Activated CD8-positive, alpha-beta T cell treated with anti-CD3 and anti-CD28 coated beads, Interleukin-2, amount 10 ng/mL, durations not matched to agents 7 days and 5 days (primary cell): Measurements from ENCODE around the gene MAGOH. TPM values are rescaled to one million over a fixed set of nuclear protein-coding genes. Genes with fewer than 3 reads are reported as not detected.

ENCODE experiments used
- ATAC-seq: fragments of 150-1000 bp; cut with Tn5 transposase; one replicate; pipeline ENCODE4 v1.10.0; 2021; ENCODE audit warnings: moderate library complexity
- CTCF ChIA-PET: fragments of 350-600 bp; sonication (Branson Sonifier 250); formaldehyde crosslinking; loops from one replicate; lab custom pipeline; 2021; ENCODE audit warnings: antibody characterized with exemption; lab: Charles Lee
- POLR2A ChIA-PET: fragments of 350-600 bp; sonication (Branson Sonifier 250); formaldehyde crosslinking; loops from one replicate; lab custom pipeline; 2021; ENCODE audit warnings: antibody characterized with exemption; lab: Charles Lee
- DNase-seq: peaks from one replicate; pipeline ENCODE4 v3.0.0-alpha.2; 2020
- H3K27ac Mint-ChIP-seq: one replicate; pipeline ENCODE4 v1.8.0; 2021; ENCODE audit warnings: mild to moderate bottlenecking, mixed read lengths
- H3K27me3 Mint-ChIP-seq: one replicate; pipeline ENCODE4 v1.8.0; 2021; ENCODE audit warnings: low read depth, mixed read lengths
- H3K36me3 Mint-ChIP-seq: one replicate; pipeline ENCODE4 v1.8.0; 2021; ENCODE audit warnings: low read depth, mixed read lengths
- H3K4me1 Mint-ChIP-seq: one replicate; pipeline ENCODE4 v1.8.0; 2021; ENCODE audit warnings: low read depth, mixed read lengths
- H3K4me3 Mint-ChIP-seq: one replicate; pipeline ENCODE4 v1.8.0; 2021; ENCODE audit warnings: mild to moderate bottlenecking, mixed read lengths
- H3K9me3 Mint-ChIP-seq: one replicate; pipeline ENCODE4 v1.8.0; 2022; ENCODE audit warnings: mixed read lengths; ENCODE audit not compliant: insufficient read depth
- total RNA-seq, 2 experiments: library from RNA; stranded (reverse); gene quantifications; one replicate each; pipeline ENCODE4 v1.2.3, GENCODE V29; 2021

The MAGOH gene
- total RNA-seq, 2 experiments from 2014 or later: 83.1 to 85.2 TPM

DNA sequence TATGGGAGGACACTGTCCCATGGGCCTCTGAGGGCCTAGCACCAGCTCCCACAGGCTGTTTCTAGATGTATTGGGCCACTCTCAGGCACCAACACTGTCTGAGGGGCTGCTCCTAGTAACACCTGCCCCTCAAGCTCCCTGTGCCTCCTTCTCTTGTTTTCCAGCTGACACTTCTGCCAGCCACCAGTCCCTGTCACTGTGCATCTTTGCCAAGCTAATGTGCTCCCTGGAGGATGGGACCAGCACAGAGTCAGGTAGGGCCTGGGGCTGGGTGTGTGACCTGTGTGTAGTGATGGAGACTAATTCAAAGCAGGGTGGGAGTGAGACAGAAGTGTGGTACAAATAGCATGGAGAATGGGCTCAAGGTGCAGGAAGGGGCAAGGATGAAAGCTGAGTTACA, 29.4 kb upstream of the MAGOH start:
- ATAC-seq (no peak), DNase-seq (no peak)
- Mint-ChIP-seq H3K4me3 (no peak overlapping the region), H3K27ac (no peak overlapping the region), H3K9me3 (no peaks in the 10 kb centered on the region), H3K4me1 (no peaks in the 10 kb centered on the region), H3K27me3 (no peaks in the 10 kb centered on the region), H3K36me3 (peaks cover 58% of the 10 kb centered on the region)
- POLR2A ChIA-PET: no interaction called here
- CTCF ChIA-PET: interaction anchor here (3.4 kb wide), 1 partner anchor 11 kb away, joined by 14 read pairs; no protein-coding TSS in a partner anchor

DNA sequence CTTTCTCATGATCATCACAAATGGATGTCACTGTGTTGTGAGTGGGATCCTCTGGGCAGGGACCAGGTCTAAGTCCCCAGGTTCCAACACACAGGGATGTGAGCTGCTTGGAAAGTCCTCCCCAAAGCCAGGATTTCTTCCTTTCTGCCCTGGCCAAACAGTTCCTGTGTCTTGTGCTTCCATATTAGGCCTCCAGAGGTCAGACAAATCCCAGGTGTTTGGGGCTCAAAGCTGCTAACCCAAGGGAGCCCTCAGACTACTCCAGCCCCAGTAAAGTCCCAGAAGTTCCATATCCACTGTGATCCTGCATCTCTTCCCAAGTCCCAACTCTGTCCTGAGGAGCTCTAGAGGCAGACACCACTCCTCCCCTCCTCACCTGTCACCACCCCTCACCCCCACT, 27.7 kb upstream of the MAGOH start:
- ChIA-PET POLR2A (no interaction called here), CTCF (interaction anchor here (0.7 to 1.0 kb wide), 3 partner anchors 13 to 191 kb away, joined by 3 read pairs; no protein-coding TSS in a partner anchor)
- DNase-seq (no peak), ATAC-seq (no peak)
- H3K4me1 Mint-ChIP-seq: no peaks in the 10 kb centered on the region
- H3K36me3 Mint-ChIP-seq: peaks cover 57% of the 10 kb centered on the region
- H3K27me3 Mint-ChIP-seq: no peaks in the 10 kb centered on the region
- no peaks in the 10 kb centered on the region for H3K9me3 Mint-ChIP-seq
- no peak overlapping the region for H3K4me3 Mint-ChIP-seq
- H3K27ac Mint-ChIP-seq: no peak overlapping the region

GRCh38 chr1:53265581-53265980, 27.3 kb upstream of the MAGOH start:
- ChIA-PET POLR2A (no interaction called here), CTCF (interaction anchor here (1.0 to 1.1 kb wide), 3 partner anchors 13 to 127 kb away, joined by 3 read pairs; no protein-coding TSS in a partner anchor)
- no peak overlapping the region for H3K27ac Mint-ChIP-seq
- no peak overlapping the region for H3K4me3 Mint-ChIP-seq
- no peaks in the 10 kb centered on the region for H3K9me3 Mint-ChIP-seq
- H3K36me3 Mint-ChIP-seq: peaks cover 58% of the 10 kb centered on the region
- H3K4me1 Mint-ChIP-seq: no peaks in the 10 kb centered on the region
- ATAC-seq (no peak), DNase-seq (no peak)
- no peaks in the 10 kb centered on the region for H3K27me3 Mint-ChIP-seq

GRCh38 chr1:53264048-53264447, 25.7 kb upstream of the MAGOH start:
- ATAC-seq: no peak
- H3K27me3 Mint-ChIP-seq: no peaks in the 10 kb centered on the region
- CTCF ChIA-PET: interaction anchor here (1.5 kb wide), 1 partner anchor 129 kb away, joined by 4 read pairs; no protein-coding TSS in a partner anchor

DNA sequence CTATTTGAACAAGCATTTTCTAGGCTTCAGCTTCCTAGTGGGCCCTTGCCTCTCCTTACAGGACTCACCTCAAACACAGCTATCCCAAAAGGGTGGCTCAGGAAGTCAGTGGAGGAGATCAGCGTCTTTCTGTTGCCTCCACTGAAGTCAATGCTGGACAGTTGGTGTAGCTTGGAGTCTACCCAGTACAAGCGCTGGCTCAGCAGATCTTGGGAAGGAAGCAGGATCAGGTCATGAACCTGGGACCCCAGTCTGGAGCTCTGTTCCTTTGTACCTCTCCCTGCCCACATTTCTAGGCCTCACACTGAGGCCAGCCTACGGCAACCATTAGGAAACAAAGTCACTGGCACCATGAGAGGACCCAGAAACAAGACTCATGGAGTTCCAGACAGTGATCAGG, 23.7 kb upstream of the MAGOH start:
- Mint-ChIP-seq H3K27ac (no peak overlapping the region), H3K27me3 (no peaks in the 10 kb centered on the region), H3K36me3 (peaks cover 72% of the 10 kb centered on the region), H3K9me3 (no peaks in the 10 kb centered on the region), H3K4me3 (no peak overlapping the region), H3K4me1 (no peaks in the 10 kb centered on the region)
- no peak for DNase-seq
- ChIA-PET CTCF (no interaction called here), POLR2A (no interaction called here)
- no peak for ATAC-seq

More at GRCh38 chr1:53264048-53264447, 25.7 kb upstream of the MAGOH start:
- no peaks in the 10 kb centered on the region for H3K4me1 Mint-ChIP-seq
- no peak overlapping the region for H3K4me3 Mint-ChIP-seq
- POLR2A ChIA-PET: no interaction called here
- no peak overlapping the region for H3K27ac Mint-ChIP-seq
- no peak for DNase-seq
- no peaks in the 10 kb centered on the region for H3K9me3 Mint-ChIP-seq
- peaks cover 68% of the 10 kb centered on the region for H3K36me3 Mint-ChIP-seq

GRCh38 chr1:53260631-53261247, 22.4 kb upstream of the MAGOH start:
- Mint-ChIP-seq H3K36me3 (peaks cover 73% of the 10 kb centered on the region), H3K4me1 (no peaks in the 10 kb centered on the region), H3K27ac (peak overlapping the region; percentile 35), H3K9me3 (no peaks in the 10 kb centered on the region), H3K27me3 (no peaks in the 10 kb centered on the region), H3K4me3 (no peak overlapping the region)
- ChIA-PET POLR2A (no interaction called here), CTCF (no interaction called here)
- ATAC-seq (no peak), DNase-seq (no peak)

DNA sequence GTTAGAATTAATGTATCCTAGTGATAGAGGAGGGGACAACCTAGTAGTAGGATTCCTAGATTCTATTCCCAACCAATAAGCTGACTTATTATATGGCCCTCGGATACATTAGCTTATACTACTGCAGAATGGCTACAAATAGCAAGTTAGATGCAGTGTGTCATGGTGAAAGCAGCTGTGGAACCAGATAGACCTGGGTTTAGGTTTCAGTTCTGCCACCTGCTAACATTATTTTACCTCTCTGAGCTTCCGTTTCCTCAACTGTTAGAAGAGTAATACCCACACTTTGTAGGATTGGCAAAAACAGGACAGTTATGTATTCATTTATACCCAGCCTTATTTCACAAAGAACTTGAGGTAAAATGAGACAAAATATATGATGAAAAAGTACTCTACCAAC, 21.6 kb upstream of the MAGOH start:
- Mint-ChIP-seq H3K27me3 (no peaks in the 10 kb centered on the region), H3K9me3 (no peaks in the 10 kb centered on the region), H3K4me1 (no peaks in the 10 kb centered on the region), H3K27ac (no peak overlapping the region), H3K36me3 (peaks cover 68% of the 10 kb centered on the region), H3K4me3 (no peak overlapping the region)
- DNase-seq (no peak), ATAC-seq (no peak)
- CTCF ChIA-PET: interaction anchor here (1.0 kb wide), 1 partner anchor 19 kb away, joined by 3 read pairs; no protein-coding TSS in a partner anchor
- POLR2A ChIA-PET: no interaction called here

GRCh38 chr1:53258216-53258615, 19.9 kb upstream of the MAGOH start:
- no peak for ATAC-seq
- H3K27ac Mint-ChIP-seq: no peak overlapping the region
- H3K4me1 Mint-ChIP-seq: no peaks in the 10 kb centered on the region
- CTCF ChIA-PET: interaction anchor here (1.1 kb wide), 1 partner anchor 14 kb away, joined by 3 read pairs; no protein-coding TSS in a partner anchor
- no peaks in the 10 kb centered on the region for H3K9me3 Mint-ChIP-seq
- no peak overlapping the region for H3K4me3 Mint-ChIP-seq
- POLR2A ChIA-PET: no interaction called here
- peaks cover 67% of the 10 kb centered on the region for H3K36me3 Mint-ChIP-seq
- no peak for DNase-seq
- no peaks in the 10 kb centered on the region for H3K27me3 Mint-ChIP-seq

GRCh38 chr1:53257454-53258081, 19.2 kb upstream of the MAGOH start:
- ATAC-seq: no peak
- ChIA-PET CTCF (no interaction called here), POLR2A (interaction anchor here (0.6 kb wide), 1 partner anchor 45 kb away, joined by 3 read pairs; no protein-coding TSS in a partner anchor)
- H3K4me1 Mint-ChIP-seq: no peaks in the 10 kb centered on the region
- no peaks in the 10 kb centered on the region for H3K27me3 Mint-ChIP-seq
- no peak overlapping the region for H3K4me3 Mint-ChIP-seq
- no peak overlapping the region for H3K27ac Mint-ChIP-seq
- H3K9me3 Mint-ChIP-seq: no peaks in the 10 kb centered on the region
- DNase-seq: no peak
- peaks cover 66% of the 10 kb centered on the region for H3K36me3 Mint-ChIP-seq

GRCh38 chr1:53256511-53257453, 18.5 kb upstream of the MAGOH start:
- no peaks in the 10 kb centered on the region for H3K4me1 Mint-ChIP-seq
- no peaks in the 10 kb centered on the region for H3K9me3 Mint-ChIP-seq
- DNase-seq: no peak
- ChIA-PET CTCF (interaction anchor here (0.8 kb wide), 1 partner anchor 24 kb away, joined by 3 read pairs; no protein-coding TSS in a partner anchor), POLR2A (interaction anchor here (0.6 kb wide), 1 partner anchor 46 kb away, joined by 3 read pairs; no protein-coding TSS in a partner anchor)
- no peaks in the 10 kb centered on the region for H3K27me3 Mint-ChIP-seq
- peaks cover 68% of the 10 kb centered on the region for H3K36me3 Mint-ChIP-seq
- no peak for ATAC-seq
- H3K4me3 Mint-ChIP-seq: no peak overlapping the region
- no peak overlapping the region for H3K27ac Mint-ChIP-seq

DNA sequence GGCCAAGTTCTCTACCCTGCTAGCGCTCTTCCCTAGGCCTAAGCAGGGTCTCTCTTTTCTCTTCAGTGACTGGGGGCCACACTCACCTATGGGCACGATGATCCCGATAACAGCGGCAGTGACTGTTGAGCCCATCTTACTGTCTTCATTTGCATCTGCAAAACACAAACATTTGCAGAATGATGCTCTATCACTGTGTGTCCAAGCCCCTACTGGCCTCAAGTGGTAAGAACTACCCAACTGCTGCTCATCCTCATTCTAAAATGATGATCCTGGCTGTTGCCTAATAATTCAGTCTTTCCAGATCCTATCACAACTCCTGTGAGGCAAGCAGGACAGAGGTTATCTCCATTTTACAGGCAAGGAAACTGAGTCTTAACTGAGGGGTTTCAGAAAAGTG, 16.7 kb upstream of the MAGOH start:
- no peaks in the 10 kb centered on the region for H3K27me3 Mint-ChIP-seq
- CTCF ChIA-PET: no interaction called here
- DNase-seq: no peak
- POLR2A ChIA-PET: no interaction called here
- H3K27ac Mint-ChIP-seq: no peak overlapping the region
- H3K4me1 Mint-ChIP-seq: no peaks in the 10 kb centered on the region
- H3K36me3 Mint-ChIP-seq: peaks cover 65% of the 10 kb centered on the region
- H3K4me3 Mint-ChIP-seq: no peak overlapping the region
- H3K9me3 Mint-ChIP-seq: no peaks in the 10 kb centered on the region
- no peak for ATAC-seq
